PC-9 (cell line): ENCODE measurements around the gene GNGT1. TPM values are rescaled to one million over a fixed set of nuclear protein-coding genes. Genes with fewer than 3 reads are reported as not detected.
A peak's percentile ranks its signal among the peaks of the same experiment; 100 is the strongest.
"Not testable (repeated sequence)": the region's sequence is repeated elsewhere in the genome, so short reads cannot be mapped to it uniquely, and the experiment has no call there.

Experiments used
- BruUV-seq: library from RNA; stranded (reverse); fragments of 400-500 nt; replicated peaks from 2 replicates; lab custom pipeline; 2021; lab: Mats Ljungman, UMichigan
- CTCF ChIA-PET: fragments of 300-600 bp; sonication (Branson Sonifier 250); formaldehyde crosslinking; loops from one replicate; lab custom pipeline; 2022; ENCODE audit warnings: antibody characterized with exemption; lab: Charles Lee
- POLR2A ChIA-PET: fragments of 300-600 bp; sonication (Branson Sonifier 250); formaldehyde crosslinking; loops from one replicate; lab custom pipeline; 2022; ENCODE audit warnings: antibody characterized with exemption; ENCODE audit not compliant: unreplicated experiment; lab: Charles Lee
- DNase-seq, 2 experiments: peaks; one replicate each; pipeline versions ENCODE4 v3.0.0 to v3.0.0-alpha.2; 2015 to 2022; ENCODE audit warnings: mixed read lengths in 1 of 2
- H2AFZ ChIP-seq: fragments of 200-600 bp; sonication (generic); 2 replicates; pipeline ENCODE4 v1.8.1; 2017; ENCODE audit warnings: antibody characterized with exemption
- H3F3A ChIP-seq: fragments of 200-600 bp; sonication (generic); 2 replicates; pipeline ENCODE4 v1.8.1; 2017; ENCODE audit warnings: antibody characterized with exemption, mild to moderate bottlenecking, low read depth; ENCODE audit not compliant: insufficient read depth
- H3K27ac ChIP-seq: fragments of 200-600 bp; sonication (generic); 2 replicates; pipeline ENCODE4 v1.6.1; 2016; ENCODE audit warnings: mixed run types
- H3K27me3 ChIP-seq: fragments of 200-600 bp; sonication (generic); 2 replicates; pipeline ENCODE4 v1.6.1; 2016; ENCODE audit warnings: low read depth, mixed run types; ENCODE audit not compliant: insufficient read depth
- H3K36me3 ChIP-seq: fragments of 200-600 bp; sonication (generic); 2 replicates; pipeline ENCODE4 v1.6.1; 2016; ENCODE audit warnings: low read depth, mixed run types
- H3K4me1 ChIP-seq: fragments of 200-600 bp; sonication (generic); replicated peaks from 2 replicates; pipeline ENCODE4 v1.6.1; 2016; ENCODE audit warnings: mixed run types; ENCODE audit not compliant: insufficient read depth
- H3K4me2 ChIP-seq: fragments of 200-600 bp; sonication (generic); 2 replicates; pipeline ENCODE4 v1.6.1; 2017; ENCODE audit warnings: mixed run types
- H3K4me3 ChIP-seq: fragments of 200-600 bp; sonication (generic); 2 replicates; pipeline ENCODE4 v1.6.1; 2016; ENCODE audit warnings: mixed run types
- H3K79me2 ChIP-seq: fragments of 200-600 bp; sonication (generic); 2 replicates; pipeline ENCODE4 v1.6.1; 2017; ENCODE audit warnings: low read depth, mixed run types
- H3K9me2 ChIP-seq: fragments of 200-600 bp; sonication (generic); 2 replicates; pipeline ENCODE4 v1.8.1; 2017; ENCODE audit warnings: mild to moderate bottlenecking; ENCODE audit not compliant: insufficient read depth
- H3K9me3 ChIP-seq: fragments of 200-600 bp; sonication (generic); 2 replicates; pipeline ENCODE4 v1.8.1; 2016; ENCODE audit warnings: low read depth; ENCODE audit not compliant: insufficient read depth
- H4K20me1 ChIP-seq: fragments of 200-600 bp; sonication (generic); 2 replicates; pipeline ENCODE4 v1.8.1; 2017; ENCODE audit not compliant: insufficient read depth
- CTCF ChIP-seq: fragments of 200-600 bp; sonication (generic); conservative IDR thresholded peaks from 2 replicates; pipeline ENCODE4 v1.6.1; 2017; ENCODE audit warnings: mixed run types, antibody characterized with exemption, mild to moderate bottlenecking, moderate library complexity
- EZH2 ChIP-seq: fragments of 200-600 bp; sonication (generic); IDR thresholded peaks from 2 replicates; pipeline ENCODE4 v1.8.0; 2017; ENCODE audit warnings: antibody characterized with exemption, low read depth
- intact Hi-C: fragments of 100-400 bp; cut with micrococcal nuclease; formaldehyde crosslinking; loops from one replicate; pipeline ENCODE4 v1.10.0; 2022; ENCODE audit not compliant: unreplicated experiment
- total RNA-seq: library from RNA; stranded (reverse); gene quantifications from 2 replicates; pipeline ENCODE4 v1.2.3, GENCODE V29; 2021

Gene GNGT1
- total RNA-seq, 1 experiment from 2014 or later: not detected

GRCh38 chr7:93910076-93910994, 4.0 kb downstream of the GNGT1 start:
- intact Hi-C loops: no loop called here
- Histone ChIP-seq H3K27ac (no peak overlapping the region), H3K4me3 (no peak overlapping the region)

GRCh38 chr7:93911242-93911641, 4.9 kb downstream of the GNGT1 start:
- H3K9me2 ChIP-seq, H4K20me1 ChIP-seq, H3K36me3 ChIP-seq, H3K27ac ChIP-seq, intact Hi-C loops, H3K4me3 ChIP-seq, H3K79me2 ChIP-seq, H2AFZ ChIP-seq, H3K27me3 ChIP-seq, CTCF ChIA-PET, BruUV-seq, POLR2A ChIA-PET, H3K4me2 ChIP-seq, H3K9me3 ChIP-seq, DNase-seq: not testable (repeated sequence)
- peaks cover 17% of the 10 kb centered on the region for H3F3A ChIP-seq
- peaks cover 15% of the 10 kb centered on the region for H3K4me1 ChIP-seq

More at GRCh38 chr7:93910076-93910994, 4.0 kb downstream of the GNGT1 start:
- Histone ChIP-seq H3K27me3 (no peaks in the 10 kb centered on the region), H3K79me2 (no peaks in the 10 kb centered on the region), H3K36me3 (no peaks in the 10 kb centered on the region), H3F3A (peaks cover 13% of the 10 kb centered on the region), H3K9me2 (no peaks in the 10 kb centered on the region), H3K4me1 (peaks cover 12% of the 10 kb centered on the region), H4K20me1 (no peaks in the 10 kb centered on the region), H3K9me3 (no peaks in the 10 kb centered on the region), H2AFZ (no peak overlapping the region), H3K4me2 (no peak overlapping the region)
- DNase-seq: no peak
- POLR2A ChIA-PET: no interaction called here
- CTCF ChIA-PET: interaction anchor here (0.5 to 1.9 kb wide), 4 partner anchors 9 to 177 kb away, joined by 3 to 9 read pairs (median 4); no protein-coding TSS in a partner anchor
- TF ChIP-seq EZH2 (no peak), CTCF (no peak)
- BruUV-seq: no TSS peak

GRCh38 chr7:93911661-93912060, 5.3 kb downstream of the GNGT1 start:
- POLR2A ChIA-PET, H3K9me3 ChIP-seq, H3K27ac ChIP-seq, H3K27me3 ChIP-seq, H3K4me2 ChIP-seq, H3K9me2 ChIP-seq, BruUV-seq, H3K36me3 ChIP-seq, H3K4me3 ChIP-seq, H2AFZ ChIP-seq, CTCF ChIA-PET, intact Hi-C loops, H3K79me2 ChIP-seq, H4K20me1 ChIP-seq: not testable (repeated sequence)
- Histone ChIP-seq H3F3A (peaks cover 19% of the 10 kb centered on the region), H3K4me1 (peaks cover 15% of the 10 kb centered on the region)
- DNase-seq: peak in 1 of 2 experiments; percentile 53

GRCh38 chr7:93913197-93913596, 6.8 kb downstream of the GNGT1 start:
- no peaks in the 10 kb centered on the region for H4K20me1 ChIP-seq
- H3K4me2 ChIP-seq: no peak overlapping the region
- peaks cover 20% of the 10 kb centered on the region for H3F3A ChIP-seq
- no peak overlapping the region; the same call in 1 of the 2 replicates for H2AFZ ChIP-seq
- DNase-seq: no peak
- H3K9me2 ChIP-seq: no peaks in the 10 kb centered on the region
- no peaks in the 10 kb centered on the region for H3K27me3 ChIP-seq
- BruUV-seq: no TSS peak
- no peaks in the 10 kb centered on the region for H3K79me2 ChIP-seq
- H3K4me3 ChIP-seq: no peak overlapping the region
- intact Hi-C loops: no loop called here
- H3K9me3 ChIP-seq: no peaks in the 10 kb centered on the region
- H3K27ac ChIP-seq: no peak overlapping the region; the same call in 1 of the 2 replicates
- POLR2A ChIA-PET: interaction anchor here (0.6 kb wide), 1 partner anchor 22 kb away, joined by 4 read pairs; the partner anchor contains the start of gene TFPI2
- H3K4me1 ChIP-seq: peaks cover 15% of the 10 kb centered on the region
- H3K36me3 ChIP-seq: no peaks in the 10 kb centered on the region
- CTCF ChIA-PET: no interaction called here
- TF ChIP-seq EZH2 (no peak), CTCF (no peak)
